Activated naive CD8-positive, alpha-beta T cell treated with anti-CD3 and anti-CD28 coated beads, Interleukin-2, amount 10 ng/mL, durations not matched to agents 7 days and 5 days (primary cell): ENCODE measurements around the gene CRTC2. TPM values are rescaled to one million over a fixed set of nuclear protein-coding genes. Genes with fewer than 3 reads are reported as not detected.

Experiments used
- ATAC-seq: fragments of 150-1000 bp; cut with Tn5 transposase; one replicate; pipeline ENCODE4 v1.10.0; 2021; ENCODE audit warnings: low read depth, moderate library complexity
- POLR2A ChIA-PET: fragments of 350-600 bp; sonication (Branson Sonifier 250); formaldehyde crosslinking; loops from one replicate; lab custom pipeline; 2021; ENCODE audit warnings: antibody characterized with exemption; lab: Charles Lee
- DNase-seq: peaks from one replicate; pipeline ENCODE4 v3.0.0; 2021
- H3K27ac Mint-ChIP-seq: one replicate; pipeline ENCODE4 v1.8.0; 2022; ENCODE audit warnings: mild to moderate bottlenecking, mixed read lengths
- H3K27me3 Mint-ChIP-seq: one replicate; pipeline ENCODE4 v1.8.0; 2022; ENCODE audit warnings: mild to moderate bottlenecking, moderate library complexity, mixed read lengths
- H3K36me3 Mint-ChIP-seq: one replicate; pipeline ENCODE4 v1.8.0; 2021; ENCODE audit warnings: mild to moderate bottlenecking, mixed read lengths
- H3K4me1 Mint-ChIP-seq: one replicate; pipeline ENCODE4 v1.8.0; 2021; ENCODE audit warnings: mixed read lengths
- H3K4me3 Mint-ChIP-seq: one replicate; pipeline ENCODE4 v1.8.0; 2022; ENCODE audit warnings: mild to moderate bottlenecking, moderate library complexity, mixed read lengths
- H3K9me3 Mint-ChIP-seq: one replicate; pipeline ENCODE4 v1.8.0; 2021; ENCODE audit warnings: mixed read lengths
- total RNA-seq, 2 experiments: library from RNA; stranded (reverse); gene quantifications; one replicate each; pipeline ENCODE4 v1.2.3, GENCODE V29; 2021

CRTC2 gene
- total RNA-seq, 2 experiments from 2014 or later, result 104 to 115 TPM

DNA sequence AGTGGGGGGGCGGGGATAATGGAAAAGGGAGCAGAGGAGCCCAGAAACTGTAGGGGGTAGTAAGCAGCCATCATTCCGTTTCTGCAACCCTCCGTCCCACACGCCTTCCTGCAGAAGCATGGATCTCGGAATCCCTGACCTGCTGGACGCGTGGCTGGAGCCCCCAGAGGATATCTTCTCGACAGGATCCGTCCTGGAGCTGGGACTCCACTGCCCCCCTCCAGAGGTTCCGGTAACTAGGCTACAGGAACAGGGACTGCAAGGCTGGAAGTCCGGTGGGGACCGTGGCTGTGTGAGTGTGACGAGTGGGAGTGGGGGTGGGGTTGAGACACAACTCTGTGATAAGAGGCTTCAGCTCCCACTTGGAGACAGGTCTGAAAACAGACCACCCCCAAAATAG lies 10.0 kb upstream of the CRTC2 start:
- peak overlapping the region; percentile 95 for H3K27ac Mint-ChIP-seq
- peaks cover 5% of the 10 kb centered on the region for H3K36me3 Mint-ChIP-seq
- H3K9me3 Mint-ChIP-seq, result no peaks in the 10 kb centered on the region
- POLR2A ChIA-PET, result interaction anchor here (1.2 to 4.1 kb wide), 8 partner anchors 9 to 193 kb away, joined by 3 to 100 read pairs (median 27); partner anchors contain the start of genes DENND4B, GATAD2B, JTB and RAB13
- peak overlapping the region; percentile 96 for H3K4me3 Mint-ChIP-seq
- no peaks in the 10 kb centered on the region for H3K27me3 Mint-ChIP-seq
- DNase-seq (no peak), ATAC-seq (no peak)
- H3K4me1 Mint-ChIP-seq, result peaks cover 52% of the 10 kb centered on the region

DNA sequence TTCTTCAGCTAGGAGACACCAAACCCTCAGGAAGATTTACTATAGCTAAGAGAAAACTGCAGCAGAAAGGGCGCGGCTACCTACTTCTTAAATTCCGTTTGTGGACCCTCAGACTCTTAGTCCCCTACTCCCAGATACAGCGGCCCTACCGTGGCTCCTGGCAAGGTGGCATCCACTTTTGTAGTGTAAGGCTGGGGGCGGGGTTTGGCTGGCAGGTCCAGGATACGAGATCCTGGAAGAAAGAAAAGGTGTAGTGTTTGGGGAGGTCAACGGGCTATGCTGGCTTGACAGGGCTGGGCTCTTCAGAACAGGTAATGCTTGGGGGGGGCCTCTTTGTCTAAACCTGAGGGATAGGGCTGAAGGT lies 9.6 kb upstream of the CRTC2 start:
- no peak for DNase-seq
- ATAC-seq, result no peak
- peak overlapping the region; percentile 96 for H3K4me3 Mint-ChIP-seq

DNA sequence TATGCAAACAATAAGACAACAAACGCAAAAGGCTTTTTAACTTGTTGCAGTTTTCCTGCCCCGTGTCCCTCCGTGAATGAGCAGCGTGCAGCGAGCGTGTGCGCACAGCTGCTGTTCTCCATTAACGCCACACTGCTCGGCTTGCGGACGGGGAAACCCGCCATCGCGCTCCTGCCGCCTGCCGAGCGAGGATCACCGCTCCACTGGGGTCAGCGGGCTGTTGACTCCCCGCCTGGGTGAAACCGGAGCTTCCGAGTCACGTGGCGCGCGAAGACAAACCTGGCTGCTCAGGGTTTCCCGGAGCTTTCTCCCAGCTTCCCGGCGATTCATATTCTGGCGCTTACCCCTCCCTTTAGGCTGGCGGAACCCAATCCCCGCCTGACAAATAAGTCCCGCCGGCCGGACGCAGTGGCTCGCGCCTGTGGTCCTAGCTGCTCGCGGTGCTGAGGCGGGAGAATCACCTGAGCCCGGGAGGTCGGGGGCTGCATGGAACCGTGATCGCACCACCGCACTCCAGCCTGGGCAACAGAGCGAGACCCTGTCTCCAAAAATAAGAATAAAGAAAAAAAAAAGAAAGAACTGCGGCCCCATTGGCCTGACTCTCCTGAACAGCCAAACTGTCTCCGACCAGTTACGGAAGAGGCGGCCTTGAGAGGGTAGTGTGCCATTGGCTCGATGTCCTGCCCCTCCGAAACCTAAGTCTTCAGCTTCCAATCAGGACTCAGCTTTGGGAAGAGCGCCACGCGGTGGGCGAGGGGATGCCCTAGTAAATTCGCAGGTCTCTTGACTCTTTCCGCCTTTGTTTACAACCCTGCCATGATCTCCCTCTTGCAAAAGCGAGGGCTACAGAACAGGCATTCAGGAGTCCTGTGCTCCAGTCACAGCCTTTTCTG lies 8.9 kb upstream of the CRTC2 start, which contains the start of gene CREB3L4:
CREB3L4 (plus strand) TSS at position 796 of the 893 bp plus-strand sequence. CDS start 624 bp downstream, outside the sequence.
- Mint-ChIP-seq H3K27ac (peak within 1 kb of the TSS; percentile 95), H3K27me3 (no peaks in the 10 kb centered on the region), H3K4me3 (peak within 1 kb of the TSS; percentile 96), H3K9me3 (no peaks in the 10 kb centered on the region), H3K4me1 (peaks cover 51% of the 10 kb centered on the region), H3K36me3 (peaks cover 3% of the 10 kb centered on the region)
- POLR2A ChIA-PET, result interaction anchor here (0.7 to 4.1 kb wide), 18 partner anchors 9 to 451 kb away, joined by 3 to 100 read pairs (median 4); partner anchors contain the start of genes CHTOP, CRTC2, DENND4B and GATAD2B
- DNase-seq (peak; percentile 80), ATAC-seq (peak; percentile 87)

More for the DNA sequence above, 9.6 kb upstream of the CRTC2 start:
- H3K36me3 Mint-ChIP-seq, result peaks cover 3% of the 10 kb centered on the region
- no peaks in the 10 kb centered on the region for H3K9me3 Mint-ChIP-seq
- POLR2A ChIA-PET, result interaction anchor here (0.7 to 4.1 kb wide), 16 partner anchors 9 to 452 kb away, joined by 3 to 100 read pairs (median 6); partner anchors contain the start of genes CHTOP, CRTC2, DENND4B and GATAD2B
- H3K27ac Mint-ChIP-seq, result peak overlapping the region; percentile 95
- no peaks in the 10 kb centered on the region for H3K27me3 Mint-ChIP-seq
- H3K4me1 Mint-ChIP-seq, result peaks cover 50% of the 10 kb centered on the region

DNA sequence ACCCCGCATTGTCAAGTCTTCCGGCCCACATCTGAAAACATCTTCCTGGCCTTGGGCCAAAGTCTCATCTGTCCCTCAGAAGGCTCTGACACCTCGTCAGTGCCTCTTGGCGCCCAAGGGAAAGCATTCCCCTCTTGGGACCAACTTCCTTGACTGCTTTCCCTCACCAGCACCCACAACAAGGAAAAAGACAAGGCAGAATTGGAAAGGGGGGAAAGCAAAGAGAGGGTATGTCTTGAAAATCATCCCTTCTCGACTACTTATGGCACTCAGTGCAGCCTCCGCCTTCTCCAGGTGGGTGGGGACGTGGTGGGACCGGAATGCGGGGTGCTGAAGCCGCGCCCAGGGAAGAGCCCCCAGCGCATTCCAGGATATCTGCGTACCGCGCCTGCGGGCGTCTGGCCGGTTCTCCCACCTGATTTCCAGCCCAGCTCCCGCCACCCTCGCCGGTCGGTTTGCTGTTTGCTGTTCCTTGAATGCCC lies 5.5 kb upstream of the CRTC2 start:
- H3K36me3 Mint-ChIP-seq, result peaks cover 7% of the 10 kb centered on the region
- H3K9me3 Mint-ChIP-seq, result no peaks in the 10 kb centered on the region
- H3K4me1 Mint-ChIP-seq, result peaks cover 51% of the 10 kb centered on the region
- H3K4me3 Mint-ChIP-seq, result peak overlapping the region; percentile 91
- peak overlapping the region; percentile 91 for H3K27ac Mint-ChIP-seq
- POLR2A ChIA-PET, result interaction anchor here (0.6 to 3.2 kb wide), 8 partner anchors 10 to 236 kb away, joined by 3 to 31 read pairs (median 4); partner anchors contain the start of genes INTS3, JTB and RPS27
- ATAC-seq (no peak), DNase-seq (no peak)
- no peaks in the 10 kb centered on the region for H3K27me3 Mint-ChIP-seq

DNA sequence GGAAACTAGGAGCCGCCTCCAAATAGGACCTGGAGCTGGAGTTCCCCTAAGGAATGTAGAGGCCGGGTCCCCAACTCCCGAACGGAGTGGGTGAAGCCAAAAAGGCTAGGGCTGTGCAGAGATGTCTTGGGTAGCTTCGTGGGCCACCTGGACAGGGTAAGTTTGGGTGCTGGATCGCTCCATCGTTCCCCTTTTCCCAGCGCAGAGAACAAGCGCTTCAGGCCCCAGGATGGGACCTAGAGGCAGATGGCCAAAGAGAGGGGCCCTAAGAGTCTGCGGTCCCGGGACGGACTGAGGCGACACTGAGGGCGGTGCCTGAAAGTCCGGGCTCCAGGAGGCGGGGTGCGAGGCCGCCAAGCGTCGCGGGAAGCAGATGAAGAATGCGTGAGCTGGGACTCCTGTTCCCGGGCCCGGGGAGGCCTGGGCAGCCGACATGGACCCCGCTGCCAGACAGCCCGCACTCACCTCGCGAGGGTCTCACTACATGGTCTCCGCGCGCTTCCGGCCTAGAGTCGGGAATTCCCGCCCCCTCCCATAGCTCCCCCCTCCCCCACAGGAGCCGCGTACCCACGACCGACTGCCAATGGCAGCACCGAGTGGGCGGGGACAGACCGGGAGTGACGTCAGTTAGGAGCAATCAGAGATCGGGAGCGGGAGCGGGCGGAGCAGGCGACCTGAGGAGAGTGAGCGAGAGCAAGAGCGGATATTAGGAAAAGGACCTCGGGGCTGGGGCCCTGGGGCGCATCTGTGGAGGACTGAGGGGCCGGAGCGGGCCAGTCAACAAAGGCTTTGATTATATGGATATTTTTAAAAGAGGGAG lies 4.8 kb upstream of the CRTC2 start, which contains the start of gene SLC39A1:
SLC39A1 (minus strand) TSS at position 508 of the 820 bp plus-strand sequence. CDS start 822 bp downstream, outside the sequence.
- Mint-ChIP-seq H3K36me3 (peaks cover 7% of the 10 kb centered on the region), H3K27ac (peak within 1 kb of the TSS; percentile 91), H3K9me3 (no peaks in the 10 kb centered on the region), H3K4me1 (peaks cover 49% of the 10 kb centered on the region), H3K27me3 (no peaks in the 10 kb centered on the region), H3K4me3 (peak within 1 kb of the TSS; percentile 91)
- ATAC-seq (peak; percentile 61), DNase-seq (peak; percentile 94)
- POLR2A ChIA-PET, result interaction anchor here (0.6 to 3.2 kb wide), 14 partner anchors 9 to 235 kb away, joined by 3 to 31 read pairs (median 4); partner anchors contain the start of genes DENND4B, GATAD2B, INTS3 and JTB

DNA sequence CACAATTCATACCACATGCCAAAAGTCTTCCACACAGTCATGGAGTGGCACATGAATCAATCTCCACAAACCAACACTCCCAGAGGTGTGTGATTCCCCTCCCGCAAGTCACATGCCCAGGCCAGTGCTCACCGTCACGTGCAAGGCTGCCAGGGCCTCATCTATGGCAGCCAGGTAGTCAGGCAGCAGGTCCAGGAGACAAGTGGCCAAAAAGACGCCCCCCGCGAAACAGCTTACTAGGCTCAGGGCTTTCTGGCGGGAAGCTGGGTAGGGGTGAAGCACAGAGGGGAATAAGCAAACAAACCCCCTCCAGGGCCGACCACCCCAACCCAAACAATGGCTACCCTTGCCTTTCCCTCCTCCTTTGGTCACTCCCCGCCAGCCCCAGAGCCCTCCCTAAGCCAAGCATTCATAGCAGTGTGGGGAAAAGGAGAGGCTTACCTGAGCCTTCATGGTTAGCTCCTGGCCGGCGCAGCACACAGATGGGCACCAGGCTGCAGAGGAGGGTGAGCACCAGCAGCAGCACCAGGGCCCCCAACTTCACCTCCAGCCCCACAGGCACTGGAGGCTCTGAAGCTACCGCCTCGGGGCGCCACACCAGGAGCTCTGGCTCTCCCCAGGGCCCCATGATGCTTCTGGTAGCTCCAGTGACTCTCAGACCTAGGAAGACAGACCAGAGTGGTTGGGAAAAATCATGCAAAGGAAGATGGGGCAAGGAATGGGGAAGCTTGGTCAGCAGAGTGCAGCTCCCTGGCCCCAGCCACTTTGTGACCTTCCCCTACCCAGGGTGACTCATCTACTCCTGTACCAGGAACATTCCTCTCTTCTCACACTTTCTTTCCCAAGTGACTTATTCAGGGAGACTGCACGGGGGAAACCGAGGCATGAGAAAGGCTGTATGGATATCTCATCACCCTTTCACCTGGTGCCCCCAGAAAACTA lies 3.9 kb upstream of the CRTC2 start:
- no peaks in the 10 kb centered on the region for H3K27me3 Mint-ChIP-seq
- H3K9me3 Mint-ChIP-seq, result no peaks in the 10 kb centered on the region
- DNase-seq (no peak), ATAC-seq (no peak)
- H3K4me1 Mint-ChIP-seq, result peaks cover 46% of the 10 kb centered on the region
- peaks cover 7% of the 10 kb centered on the region for H3K36me3 Mint-ChIP-seq
- peak overlapping the region; percentile 91 for H3K4me3 Mint-ChIP-seq
- POLR2A ChIA-PET, result interaction anchor here (0.6 to 3.2 kb wide), 15 partner anchors 8 to 235 kb away, joined by 3 to 31 read pairs (median 3); partner anchors contain the start of genes DENND4B, GATAD2B, INTS3 and JTB
- H3K27ac Mint-ChIP-seq, result peak overlapping the region; percentile 91

DNA sequence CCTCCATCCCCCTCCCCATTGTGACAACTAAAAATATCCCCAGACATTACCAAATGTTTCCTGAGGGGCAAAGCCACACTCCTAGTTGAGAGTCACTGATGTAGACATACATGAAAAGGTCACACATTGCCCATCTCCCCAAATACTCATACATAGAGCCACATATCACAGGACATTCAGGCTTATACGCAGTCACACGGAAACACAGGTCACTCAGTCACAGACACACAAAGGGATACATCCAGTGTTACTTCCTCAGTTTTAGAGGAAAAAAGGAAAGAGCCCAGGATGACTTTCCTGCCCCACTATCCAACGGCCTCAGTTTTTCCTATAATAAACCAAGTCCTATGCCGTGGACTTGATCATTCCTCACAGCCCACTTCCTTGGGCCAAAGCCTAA lies 3.0 kb upstream of the CRTC2 start:
- Mint-ChIP-seq H3K27me3 (no peaks in the 10 kb centered on the region), H3K36me3 (peaks cover 10% of the 10 kb centered on the region), H3K4me1 (peaks cover 49% of the 10 kb centered on the region), H3K27ac (no peak overlapping the region), H3K4me3 (no peak overlapping the region), H3K9me3 (no peaks in the 10 kb centered on the region)
- DNase-seq, result no peak
- POLR2A ChIA-PET, result interaction anchor here (0.8 to 3.2 kb wide), 2 partner anchors 16 kb away, joined by 3 to 31 read pairs; partner anchors contain the start of gene JTB
- no peak for ATAC-seq

DNA sequence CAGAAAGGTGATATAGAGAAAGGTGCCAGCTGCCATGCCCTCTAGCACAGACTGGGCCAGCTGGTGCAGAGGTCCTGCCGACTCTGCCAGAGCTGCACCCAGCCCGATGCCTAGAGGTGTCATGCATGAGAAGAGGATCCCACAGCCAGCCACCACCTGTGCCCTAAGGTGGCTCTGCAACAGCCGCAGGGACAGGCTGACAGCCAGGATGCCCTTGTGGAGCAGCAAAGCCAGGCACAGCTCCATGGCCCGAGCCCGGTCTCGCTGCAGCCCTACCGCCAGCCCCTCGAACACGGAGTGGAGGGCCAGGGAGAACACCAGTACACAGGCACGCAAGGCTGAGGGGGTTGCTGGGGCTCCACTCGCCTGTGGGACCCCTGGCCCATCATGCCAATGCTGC lies 1.8 kb upstream of the CRTC2 start:
- ATAC-seq (no peak), DNase-seq (no peak)
- Mint-ChIP-seq H3K9me3 (no peaks in the 10 kb centered on the region), H3K4me1 (peaks cover 45% of the 10 kb centered on the region), H3K36me3 (peaks cover 9% of the 10 kb centered on the region), H3K27ac (peak overlapping the region; percentile 32), H3K4me3 (no peak overlapping the region), H3K27me3 (no peaks in the 10 kb centered on the region)
- POLR2A ChIA-PET, result interaction anchor here (1.1 to 8.1 kb wide), 2 partner anchors 15 to 16 kb away, joined by 3 to 87 read pairs; partner anchors contain the start of gene DENND4B

DNA sequence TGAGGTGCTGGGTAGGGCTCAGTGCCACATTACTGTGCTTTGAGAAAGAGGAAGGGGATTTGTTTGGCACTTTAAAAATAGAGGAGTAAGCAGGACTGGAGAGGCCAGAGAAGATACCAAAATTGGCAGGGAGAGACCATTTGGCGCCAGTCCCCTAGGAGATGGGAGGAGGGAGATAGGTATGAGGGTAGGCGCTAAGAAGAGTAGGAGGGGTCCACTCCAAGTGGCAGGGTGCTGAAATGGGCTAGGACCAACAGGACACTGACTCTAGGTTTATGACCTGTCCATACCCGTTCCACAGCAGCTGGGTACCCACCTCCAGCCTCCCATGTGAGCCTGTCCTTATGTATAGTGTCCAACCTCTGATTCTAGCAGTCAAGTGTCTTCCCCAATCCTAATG lies 1.0 kb upstream of the CRTC2 start:
- POLR2A ChIA-PET, result interaction anchor here (0.9 to 8.1 kb wide), 5 partner anchors 8 to 184 kb away, joined by 3 to 87 read pairs (median 5); partner anchors contain the start of genes CREB3L4, DENND4B, GATAD2B and SLC27A3
- Mint-ChIP-seq H3K4me1 (peaks cover 45% of the 10 kb centered on the region), H3K27me3 (no peaks in the 10 kb centered on the region), H3K36me3 (peaks cover 9% of the 10 kb centered on the region), H3K27ac (peak overlapping the region; percentile 24), H3K4me3 (no peak overlapping the region), H3K9me3 (no peaks in the 10 kb centered on the region)
- DNase-seq (no peak), ATAC-seq (no peak)

DNA sequence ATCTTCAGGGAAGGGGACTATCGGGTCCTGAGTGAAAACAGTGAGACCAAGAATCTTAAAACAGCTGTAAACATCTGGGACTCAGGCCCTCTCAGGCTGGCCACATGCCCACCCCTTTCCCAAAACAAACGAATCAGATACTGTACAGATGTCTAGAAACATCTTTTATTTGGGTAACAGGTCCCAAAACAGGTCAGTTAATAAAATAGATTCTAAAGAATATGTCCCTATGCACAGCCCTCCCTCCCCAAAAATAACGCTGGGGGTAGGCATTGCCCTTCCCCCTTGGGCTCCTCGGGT lies 499 bp upstream of the CRTC2 start:
- POLR2A ChIA-PET, result interaction anchor here (0.8 to 8.1 kb wide), 7 partner anchors 8 to 183 kb away, joined by 3 to 87 read pairs (median 5); partner anchors contain the start of genes CREB3L4, DENND4B, GATAD2B and JTB
- Mint-ChIP-seq H3K9me3 (no peaks in the 10 kb centered on the region), H3K36me3 (peaks cover 12% of the 10 kb centered on the region), H3K27ac (peak overlapping the region; percentile 98), H3K27me3 (no peaks in the 10 kb centered on the region), H3K4me1 (peaks cover 46% of the 10 kb centered on the region), H3K4me3 (peak overlapping the region; percentile 94)
- no peak for DNase-seq
- ATAC-seq, result no peak

DNA sequence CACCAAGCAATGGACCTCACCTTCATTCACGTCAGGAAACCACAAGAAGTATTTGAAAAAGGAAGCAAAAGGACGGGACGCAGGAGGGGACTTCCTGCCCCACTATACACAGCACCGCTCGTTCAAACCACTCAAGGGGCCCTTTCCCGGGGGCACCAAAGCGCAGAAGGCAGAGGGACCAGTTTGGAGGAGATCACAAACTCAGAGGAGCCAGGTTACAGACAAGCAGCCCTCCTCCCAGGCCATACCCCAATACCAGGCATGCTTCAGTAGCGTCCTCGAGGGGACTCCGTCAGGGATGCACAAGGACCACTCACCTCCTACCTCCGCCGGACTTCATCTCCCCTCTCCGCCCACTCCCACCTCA lies 685 bp downstream of the CRTC2 start:
- H3K27ac Mint-ChIP-seq, result peak overlapping the region; percentile 98
- DNase-seq (no peak), ATAC-seq (peak; percentile 19)
- H3K9me3 Mint-ChIP-seq, result no peaks in the 10 kb centered on the region
- H3K36me3 Mint-ChIP-seq, result peaks cover 16% of the 10 kb centered on the region
- H3K4me1 Mint-ChIP-seq, result peaks cover 45% of the 10 kb centered on the region
- H3K4me3 Mint-ChIP-seq, result peak overlapping the region; percentile 94
- H3K27me3 Mint-ChIP-seq, result no peaks in the 10 kb centered on the region
- POLR2A ChIA-PET, result interaction anchor here (0.8 to 8.1 kb wide), 8 partner anchors 9 to 35 kb away, joined by 3 to 87 read pairs (median 18); partner anchors contain the start of genes CREB3L4, DENND4B, GATAD2B and JTB
